Choroid plexus epithelial cell (primary cell): ENCODE results near the gene SRSF8.
"Not testable (repeated sequence)": the region's sequence is repeated elsewhere in the genome, so short reads cannot be mapped to it uniquely, and the experiment has no call there.

ENCODE experiments used
- DNase-seq: peaks from one replicate; pipeline ENCODE4 v3.0.0-alpha.2; 2010; ENCODE audit warnings: low read depth
- H3K4me3 ChIP-seq: 2 replicates; pipeline ENCODE4 v1.5.1; 2011; ENCODE audit warnings: low read depth, mild to moderate bottlenecking, control low read depth, low read length, moderate library complexity
- TF ChIP-seq, protein P1 (sequence below): conservative IDR thresholded peaks from 2 replicates; pipeline ENCODE4 v1.5.1; 2011; ENCODE audit warnings: low read depth, mild to moderate bottlenecking, control low read depth, inconsistent platforms, low read length, moderate library complexity

SRSF8 gene

DNA sequence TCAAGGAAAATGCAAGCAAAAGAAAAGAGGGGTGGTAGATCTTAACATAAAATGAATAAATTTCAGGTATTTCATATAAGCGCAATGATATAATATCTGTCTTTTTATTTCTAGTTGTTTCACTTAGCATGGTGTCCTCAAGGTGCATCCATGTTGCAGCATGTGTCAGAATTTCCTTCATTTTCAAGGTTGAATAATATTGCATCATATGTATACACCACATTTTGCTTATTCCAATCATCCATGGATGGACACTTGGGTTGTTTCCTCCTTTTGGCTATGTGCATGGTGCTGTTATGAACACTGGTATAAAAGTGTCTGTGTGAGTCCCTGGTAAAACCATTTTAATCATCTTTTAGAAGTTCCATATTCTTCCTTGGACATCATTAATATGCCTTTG is 24.5 kb upstream of the SRSF8 start:
- TF ChIP-seq, protein P1, sequence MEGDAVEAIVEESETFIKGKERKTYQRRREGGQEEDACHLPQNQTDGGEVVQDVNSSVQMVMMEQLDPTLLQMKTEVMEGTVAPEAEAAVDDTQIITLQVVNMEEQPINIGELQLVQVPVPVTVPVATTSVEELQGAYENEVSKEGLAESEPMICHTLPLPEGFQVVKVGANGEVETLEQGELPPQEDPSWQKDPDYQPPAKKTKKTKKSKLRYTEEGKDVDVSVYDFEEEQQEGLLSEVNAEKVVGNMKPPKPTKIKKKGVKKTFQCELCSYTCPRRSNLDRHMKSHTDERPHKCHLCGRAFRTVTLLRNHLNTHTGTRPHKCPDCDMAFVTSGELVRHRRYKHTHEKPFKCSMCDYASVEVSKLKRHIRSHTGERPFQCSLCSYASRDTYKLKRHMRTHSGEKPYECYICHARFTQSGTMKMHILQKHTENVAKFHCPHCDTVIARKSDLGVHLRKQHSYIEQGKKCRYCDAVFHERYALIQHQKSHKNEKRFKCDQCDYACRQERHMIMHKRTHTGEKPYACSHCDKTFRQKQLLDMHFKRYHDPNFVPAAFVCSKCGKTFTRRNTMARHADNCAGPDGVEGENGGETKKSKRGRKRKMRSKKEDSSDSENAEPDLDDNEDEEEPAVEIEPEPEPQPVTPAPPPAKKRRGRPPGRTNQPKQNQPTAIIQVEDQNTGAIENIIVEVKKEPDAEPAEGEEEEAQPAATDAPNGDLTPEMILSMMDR: no peak
- H3K4me3 ChIP-seq: no peak overlapping the region
- no peak for DNase-seq

DNA sequence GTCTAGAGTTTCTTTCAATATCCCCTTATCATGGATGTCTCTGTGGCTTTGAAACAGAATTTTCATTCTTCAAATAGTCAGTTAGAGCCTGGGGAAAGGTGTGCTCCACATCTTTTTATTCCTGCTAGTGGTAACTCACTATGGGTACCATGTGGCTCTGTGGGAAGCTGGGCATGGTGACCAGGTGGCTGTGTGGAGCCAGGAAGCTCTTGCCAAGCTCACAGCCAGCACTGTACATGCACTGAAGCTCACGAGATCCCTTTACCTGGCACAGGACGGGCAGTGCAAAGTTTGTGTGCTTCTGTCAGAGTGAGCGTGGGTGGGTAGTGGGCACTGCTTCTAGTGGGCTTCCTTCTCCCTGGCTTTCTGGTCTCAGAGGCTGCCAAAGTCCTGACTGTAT is 23.8 kb upstream of the SRSF8 start:
- TF ChIP-seq, protein P1: no peak
- DNase-seq: no peak

DNA sequence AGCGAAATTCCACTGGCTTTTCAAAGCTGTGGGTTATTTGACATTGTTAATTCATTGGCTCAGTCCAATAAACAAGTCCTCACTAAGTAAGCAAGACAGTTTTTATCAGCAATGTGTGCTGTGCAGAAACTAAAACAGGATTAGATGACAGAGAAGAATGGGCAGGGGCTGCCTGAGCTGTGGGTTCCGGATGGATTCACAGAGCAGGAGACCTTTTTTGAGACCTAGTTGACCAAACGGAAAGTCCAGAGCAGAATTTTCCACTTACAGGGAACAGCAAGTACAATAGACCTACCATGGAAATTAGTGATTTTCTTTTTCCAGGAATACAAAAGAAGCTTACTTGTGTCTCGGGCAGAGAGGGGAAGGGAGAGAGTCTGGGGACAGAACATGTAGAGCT is 22.7 kb upstream of the SRSF8 start:
- no peak for DNase-seq
- TF ChIP-seq, protein P1: no peak
- H3K4me3 ChIP-seq: no peak overlapping the region

More for the DNA sequence above, 23.8 kb upstream of the SRSF8 start:
- H3K4me3 ChIP-seq: no peak overlapping the region

DNA sequence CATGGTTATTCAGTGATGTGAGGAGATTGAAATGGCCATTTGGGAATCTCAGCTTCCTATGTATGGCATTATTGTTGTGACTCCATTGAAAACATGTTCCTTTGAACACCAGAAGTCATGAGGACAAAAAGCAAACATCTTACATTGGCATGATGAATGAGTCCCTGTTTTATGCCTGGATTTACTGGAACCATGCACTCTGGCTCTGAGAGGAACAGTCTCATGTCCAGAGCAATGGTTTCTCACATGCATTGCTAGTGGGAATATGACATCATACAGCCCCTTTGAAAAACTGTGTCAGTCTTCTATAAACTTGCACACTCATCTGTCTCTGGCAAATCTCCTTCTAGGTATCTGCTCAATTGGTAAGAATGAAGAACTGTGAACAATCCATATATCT is 20.9 kb upstream of the SRSF8 start:
- H3K4me3 ChIP-seq: no peak overlapping the region
- DNase-seq: no peak
- TF ChIP-seq, protein P1: no peak

DNA sequence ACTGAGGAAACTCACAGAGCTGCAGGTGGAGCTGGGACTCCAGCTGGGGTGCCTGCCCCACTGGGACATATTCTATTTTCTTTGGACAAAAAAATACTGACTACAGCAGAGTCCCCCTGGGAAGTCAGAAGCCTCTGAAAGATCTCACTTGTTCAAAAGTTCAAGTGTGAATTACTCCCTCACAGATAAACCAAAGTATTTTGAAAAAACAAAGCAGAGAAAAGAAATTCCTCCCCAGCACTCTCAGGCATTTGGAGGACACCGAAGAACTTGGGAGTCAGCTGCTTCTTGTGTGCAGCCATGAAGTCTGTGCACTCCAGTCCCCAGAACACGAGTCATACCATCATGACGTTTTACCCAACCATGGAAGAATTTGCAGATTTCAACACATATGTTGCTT is 17.6 kb upstream of the SRSF8 start, which contains the start of gene KDM4F:
Gene KDM4F, plus strand, starts transcription at position 301 of the 400 bp plus-strand sequence.
- not testable (repeated sequence) for DNase-seq, H3K4me3 ChIP-seq

DNA sequence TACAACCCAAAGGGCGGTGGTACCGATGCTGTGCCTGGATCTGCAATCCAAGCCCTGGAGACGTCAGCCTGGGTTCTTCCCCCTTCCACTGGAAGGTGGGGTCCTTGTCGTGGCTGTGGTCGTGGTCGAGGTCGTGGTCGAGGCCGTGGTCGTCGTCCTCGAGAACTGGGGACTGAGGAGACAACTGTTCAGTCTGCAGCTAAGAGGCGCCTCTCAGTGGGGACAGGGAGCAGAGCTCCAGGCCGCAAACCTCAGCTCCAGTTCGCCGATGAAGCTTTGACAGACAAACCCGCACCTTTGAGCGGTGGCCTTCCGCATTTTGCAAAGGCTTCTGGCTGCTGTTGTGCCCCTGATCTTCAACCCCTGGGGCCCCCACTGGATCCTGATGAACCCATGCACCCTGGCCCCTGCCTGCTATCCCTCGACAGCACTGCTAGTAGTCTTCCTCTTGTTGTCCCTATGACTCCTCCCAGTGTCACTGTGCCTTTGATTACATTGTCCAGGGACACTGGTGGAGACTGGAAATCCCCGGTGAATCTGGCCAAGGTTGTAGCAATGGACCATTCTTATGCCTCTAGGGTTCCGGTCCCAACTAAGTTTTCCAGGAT is 16.0 kb upstream of the SRSF8 start:
- no peak for DNase-seq
- TF ChIP-seq, protein P1: no peak
- no peak overlapping the region for H3K4me3 ChIP-seq

DNA sequence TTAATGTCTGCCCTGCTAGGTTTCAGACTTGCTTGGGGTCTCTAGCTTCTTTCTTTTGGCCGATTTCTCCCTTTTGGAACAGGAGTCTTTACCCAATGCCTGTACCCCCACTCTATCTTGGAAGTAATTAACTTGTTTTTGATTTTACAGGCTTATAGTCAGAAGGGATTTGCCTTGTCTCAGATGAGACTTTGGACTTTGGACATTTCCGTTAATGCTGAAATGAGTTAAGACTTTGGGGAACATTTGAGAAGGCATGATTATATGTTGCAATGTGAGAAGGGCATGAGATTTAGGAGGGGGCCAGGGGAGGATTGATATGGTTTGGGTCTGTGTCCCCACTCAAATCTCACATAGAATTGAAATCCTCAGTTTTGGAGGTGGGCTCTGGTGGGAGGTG is 12.4 kb upstream of the SRSF8 start:
- TF ChIP-seq, protein P1: no peak
- no peak overlapping the region for H3K4me3 ChIP-seq
- DNase-seq: no peak
